SJCRH30 (cell line): ENCODE data around the gene GNS. TPM values are rescaled to one million over a fixed set of nuclear protein-coding genes. Genes with fewer than 3 reads are reported as not detected.
A peak's percentile ranks its signal among the peaks of the same experiment; 100 is the strongest.
"Not testable (repeated sequence)": the region's sequence is repeated elsewhere in the genome, so short reads cannot be mapped to it uniquely, and the experiment has no call there.

Source experiments
- DNase-seq, 2 experiments: peaks; one replicate each; pipeline ENCODE4 v3.0.0-alpha.2; 2015 to 2020
- H3K27ac ChIP-seq: fragments of 250-450 bp; sonication (Bioruptor Pico); 2 replicates; pipeline ENCODE4 v1.5.1; 2020; ENCODE audit warnings: mild to moderate bottlenecking, moderate library complexity
- H3K27me3 ChIP-seq: fragments of 250-450 bp; sonication (Bioruptor Pico); 2 replicates; pipeline ENCODE4 v1.5.1; 2020; ENCODE audit warnings: mild to moderate bottlenecking, moderate library complexity
- H3K36me3 ChIP-seq: fragments of 250-450 bp; sonication (Bioruptor Pico); 2 replicates; pipeline ENCODE4 v1.5.1; 2020; ENCODE audit warnings: mild to moderate bottlenecking, moderate library complexity
- H3K4me1 ChIP-seq: fragments of 250-450 bp; sonication (Bioruptor Pico); 2 replicates; pipeline ENCODE4 v1.5.1; 2020; ENCODE audit warnings: mild to moderate bottlenecking, moderate library complexity
- H3K4me3 ChIP-seq: fragments of 250-450 bp; sonication (Bioruptor Pico); 2 replicates; pipeline ENCODE4 v1.5.1; 2020; ENCODE audit warnings: mild to moderate bottlenecking, moderate library complexity
- H3K9me3 ChIP-seq: fragments of 250-450 bp; sonication (Bioruptor Pico); replicated peaks from 2 replicates; pipeline ENCODE4 v1.5.1; 2020; ENCODE audit warnings: mild to moderate bottlenecking, moderate library complexity
- total RNA-seq: library from RNA; depleted of rRNA; stranded (reverse); fragments of >200 nt; shearing (Covaris generic); gene quantifications from 2 replicates; pipeline ENCODE4 v1.2.3, GENCODE V29; 2014; rRNA removed

Gene GNS
- 56.2 and 56.6 TPM in 2 replicates for total RNA-seq

GRCh38 chr12:64759035-64759894, at the start of gene GNS:
GNS (minus strand) TSS chr12:64759406; CDS start chr12:64759276, 130 bp downstream.
- H3K9me3 ChIP-seq: no peaks in the 10 kb centered on the region
- DNase-seq: peak; percentile 92
- no peaks in the 10 kb centered on the region for H3K4me1 ChIP-seq
- peak within 1 kb of the TSS; percentile 43 for H3K27ac ChIP-seq
- no peaks in the 10 kb centered on the region for H3K27me3 ChIP-seq
- H3K36me3 ChIP-seq: no peaks in the 10 kb centered on the region
- H3K4me3 ChIP-seq: peak within 1 kb of the TSS; percentile 79

GRCh38 chr12:64808110-64808509, 48.9 kb upstream of the GNS start:
- H3K4me3 ChIP-seq: no peak overlapping the region

GRCh38 chr12:64806593-64807460, 47.6 kb upstream of the GNS start:
- Histone ChIP-seq H3K9me3 (no peaks in the 10 kb centered on the region), H3K4me3 (no peak overlapping the region), H3K4me1 (no peaks in the 10 kb centered on the region; the same call in none of the 2 replicates), H3K36me3 (no peaks in the 10 kb centered on the region), H3K27me3 (no peaks in the 10 kb centered on the region), H3K27ac (no peak overlapping the region)
- DNase-seq: no peak

More at GRCh38 chr12:64808110-64808509, 48.9 kb upstream of the GNS start:
- no peaks in the 10 kb centered on the region for H3K9me3 ChIP-seq
- H3K27ac ChIP-seq: no peak overlapping the region
- no peaks in the 10 kb centered on the region for H3K36me3 ChIP-seq
- no peak for DNase-seq
- H3K4me1 ChIP-seq: no peaks in the 10 kb centered on the region; the same call in 1 of the 2 replicates
- H3K27me3 ChIP-seq: no peaks in the 10 kb centered on the region

GRCh38 chr12:64806173-64806572, 47.0 kb upstream of the GNS start:
- H3K4me3 ChIP-seq: no peak overlapping the region
- H3K27ac ChIP-seq: no peak overlapping the region
- H3K4me1 ChIP-seq: no peaks in the 10 kb centered on the region; the same call in none of the 2 replicates
- no peaks in the 10 kb centered on the region for H3K9me3 ChIP-seq
- H3K36me3 ChIP-seq: no peaks in the 10 kb centered on the region
- no peaks in the 10 kb centered on the region for H3K27me3 ChIP-seq
- DNase-seq: no peak

- not testable (repeated sequence) for H3K4me1 ChIP-seq, H3K27me3 ChIP-seq
- peak; percentile 38 to 83 for DNase-seq
Observed at GRCh38 chr12:64802180-64802775, 43.1 kb upstream of the GNS start.

GRCh38 chr12:64801381-64801780, 42.2 kb upstream of the GNS start:
- Histone ChIP-seq H3K9me3 (no peaks in the 10 kb centered on the region), H3K27me3 (no peaks in the 10 kb centered on the region), H3K4me3 (no peak overlapping the region), H3K4me1 (no peaks in the 10 kb centered on the region; the same call in none of the 2 replicates), H3K36me3 (no peaks in the 10 kb centered on the region), H3K27ac (no peak overlapping the region)
- DNase-seq: peak in 1 of 2 experiments; percentile 19

More at GRCh38 chr12:64802180-64802775, 43.1 kb upstream of the GNS start:
- H3K27ac ChIP-seq, H3K36me3 ChIP-seq, H3K4me3 ChIP-seq, H3K9me3 ChIP-seq: not testable (repeated sequence)

- DNase-seq: no peak
- no peaks in the 10 kb centered on the region for H3K27me3 ChIP-seq
- H3K4me3 ChIP-seq: no peak overlapping the region
- no peaks in the 10 kb centered on the region for H3K9me3 ChIP-seq
- H3K36me3 ChIP-seq: no peaks in the 10 kb centered on the region
- no peaks in the 10 kb centered on the region; the same call in 1 of the 2 replicates for H3K4me1 ChIP-seq
- H3K27ac ChIP-seq: no peak overlapping the region
Observed at GRCh38 chr12:64800640-64801039, 41.4 kb upstream of the GNS start.

- H3K9me3 ChIP-seq: no peaks in the 10 kb centered on the region
- H3K4me1 ChIP-seq: no peaks in the 10 kb centered on the region; the same call in 1 of the 2 replicates
- H3K27ac ChIP-seq: no peak overlapping the region
- no peak for DNase-seq
- no peak overlapping the region for H3K4me3 ChIP-seq
- no peaks in the 10 kb centered on the region for H3K27me3 ChIP-seq
- no peaks in the 10 kb centered on the region for H3K36me3 ChIP-seq
Observed at GRCh38 chr12:64798165-64798564, 39.0 kb upstream of the GNS start.

GRCh38 chr12:64797156-64797555, 38.0 kb upstream of the GNS start:
- Histone ChIP-seq H3K27ac (no peak overlapping the region), H3K27me3 (no peaks in the 10 kb centered on the region), H3K4me1 (no peaks in the 10 kb centered on the region; the same call in 1 of the 2 replicates), H3K9me3 (no peaks in the 10 kb centered on the region), H3K4me3 (no peak overlapping the region), H3K36me3 (no peaks in the 10 kb centered on the region)
- no peak for DNase-seq

- no peak overlapping the region for H3K27ac ChIP-seq
- DNase-seq: peak; percentile 73 to 88
Observed at GRCh38 chr12:64796205-64796845, 37.1 kb upstream of the GNS start.

GRCh38 chr12:64794305-64794704, 35.1 kb upstream of the GNS start:
- no peaks in the 10 kb centered on the region for H3K27me3 ChIP-seq
- no peaks in the 10 kb centered on the region for H3K36me3 ChIP-seq
- DNase-seq: no peak
- no peak overlapping the region for H3K4me3 ChIP-seq
- H3K4me1 ChIP-seq: no peaks in the 10 kb centered on the region
- no peaks in the 10 kb centered on the region for H3K9me3 ChIP-seq
- H3K27ac ChIP-seq: no peak overlapping the region

More at GRCh38 chr12:64796205-64796845, 37.1 kb upstream of the GNS start:
- no peaks in the 10 kb centered on the region for H3K4me1 ChIP-seq
- no peaks in the 10 kb centered on the region for H3K36me3 ChIP-seq
- no peaks in the 10 kb centered on the region for H3K9me3 ChIP-seq
- H3K4me3 ChIP-seq: no peak overlapping the region
- H3K27me3 ChIP-seq: no peaks in the 10 kb centered on the region

GRCh38 chr12:64793610-64794009, 34.4 kb upstream of the GNS start:
- H3K9me3 ChIP-seq: no peaks in the 10 kb centered on the region
- no peak for DNase-seq
- H3K36me3 ChIP-seq: no peaks in the 10 kb centered on the region

GRCh38 chr12:64792128-64792527, 32.9 kb upstream of the GNS start:
- H3K4me3 ChIP-seq: no peak overlapping the region

More at GRCh38 chr12:64793610-64794009, 34.4 kb upstream of the GNS start:
- H3K4me3 ChIP-seq: no peak overlapping the region
- no peaks in the 10 kb centered on the region for H3K4me1 ChIP-seq
- no peaks in the 10 kb centered on the region for H3K27me3 ChIP-seq
- H3K27ac ChIP-seq: no peak overlapping the region

GRCh38 chr12:64791036-64791435, 31.8 kb upstream of the GNS start:
- no peaks in the 10 kb centered on the region for H3K4me1 ChIP-seq

More at GRCh38 chr12:64792128-64792527, 32.9 kb upstream of the GNS start:
- Histone ChIP-seq H3K4me1 (no peaks in the 10 kb centered on the region), H3K36me3 (0 out of 2 replicates have a peak, but pooled peaks cover 2% of the 10 kb centered on the region), H3K9me3 (no peaks in the 10 kb centered on the region), H3K27ac (no peak overlapping the region), H3K27me3 (no peaks in the 10 kb centered on the region)
- no peak for DNase-seq

More at GRCh38 chr12:64791036-64791435, 31.8 kb upstream of the GNS start:
- Histone ChIP-seq H3K27me3 (no peaks in the 10 kb centered on the region), H3K4me3 (no peak overlapping the region), H3K27ac (no peak overlapping the region), H3K36me3 (0 out of 2 replicates have a peak, but pooled peaks cover 4% of the 10 kb centered on the region), H3K9me3 (no peaks in the 10 kb centered on the region)
- DNase-seq: no peak
